K562 (cell line): ENCODE results near the gene PCP2. TPM values are rescaled to one million over a fixed set of nuclear protein-coding genes. Genes with fewer than 3 reads are reported as not detected.
A peak's percentile ranks its signal among the peaks of the same experiment; 100 is the strongest.

ENCODE experiments used
- ATAC-seq: fragments of 200-7000 bp; cut with Tn5 transposase; 3 replicates; pipeline ENCODE4 v1.9.1; 2020; ENCODE audit warnings: moderate library complexity
- BruUV-seq: library from RNA; stranded (reverse); fragments of 400-500 nt; replicated peaks from 2 replicates; lab custom pipeline; 2021; lab: Mats Ljungman, UMichigan
- CTCF ChIA-PET: fragments of 300-600 bp; formaldehyde crosslinking; extraction: SDS; loops from one replicate; lab custom pipeline; 2021; ENCODE audit warnings: low intra/inter-chr PET ratio; lab: Yijun Ruan, JAX
- POLR2A ChIA-PET: fragments of 300-600, 350-650 bp; sonication (Branson Sonifier 250); formaldehyde crosslinking; extraction: SDS; loops from one replicate; lab custom pipeline; 2021; ENCODE audit warnings: antibody characterized with exemption, inconsistent platforms; lab: Yijun Ruan, JAX
- DNase-seq, 4 experiments: peaks; one replicate each; pipeline versions ENCODE4 v3.0.0 to v3.0.0-alpha.2; 2011 to 2018; ENCODE audit warnings: low spot score in 3 of 4, mixed read lengths in 3 of 4; ENCODE audit errors: extremely low read depth in 1 of 4
- FAIRE-seq: peaks from 2 replicates; lab custom pipeline; 2011; peaks lifted over from hg19 to GRCh38; lab: Jason Lieb, UNC
- H2AFZ ChIP-seq: 2 replicates; pipeline ENCODE4 v1.6.0; 2011; ENCODE audit warnings: low read depth, low read length, control low read depth, inconsistent platforms
- H3K27ac ChIP-seq: fragments of 200-600 bp; 3 replicates; pipeline ENCODE4 v1.8.0; 2011; ENCODE audit warnings: low read depth, mild to moderate bottlenecking, control low read depth, inconsistent platforms, low read length, moderate library complexity, mixed read lengths; ENCODE audit errors: extremely low read depth
- H3K27me3 ChIP-seq, 2 experiments: fragments of 300-600 bp in 1 of 2; 2 replicates in 1 of 2; 3 replicates in 1 of 2; pipeline versions ENCODE4 v1.6.0 to v1.8.0; 2011; ENCODE audit warnings: inconsistent platforms in 2 of 2, low read length in 2 of 2, mild to moderate bottlenecking in 1 of 2, mixed read lengths in 1 of 2, moderate library complexity in 1 of 2; ENCODE audit not compliant: control insufficient read depth in 2 of 2, insufficient read depth in 2 of 2
- H3K36me3 ChIP-seq: fragments of 300-600 bp; 3 replicates; pipeline ENCODE4 v1.8.0; 2011; ENCODE audit warnings: mild to moderate bottlenecking, low read length, inconsistent platforms; ENCODE audit not compliant: control insufficient read depth, insufficient read depth
- H3K4me1 ChIP-seq, 2 experiments: fragments of 200-600 bp in 1 of 2; replicated peaks in 1 of 2; 2 replicates in 1 of 2; 3 replicates in 1 of 2; pipeline versions ENCODE4 v1.5.1 to v1.8.0; 2011; ENCODE audit warnings: inconsistent platforms in 2 of 2, low read length in 2 of 2, mild to moderate bottlenecking in 1 of 2, mixed read lengths in 1 of 2, moderate library complexity in 1 of 2; ENCODE audit not compliant: control insufficient read depth in 2 of 2, insufficient read depth in 2 of 2
- H3K4me2 ChIP-seq: 2 replicates; pipeline ENCODE4 v1.6.1; 2011; ENCODE audit warnings: low read length, control low read depth, inconsistent platforms, mixed read lengths; ENCODE audit not compliant: insufficient read depth
- H3K4me3 ChIP-seq: fragments of 200-600 bp; sonication (generic), shearing (Covaris generic); 2 replicates; pipeline ENCODE4 v1.5.1; 2016; ENCODE audit warnings: control low read depth, inconsistent platforms
- H3K79me2 ChIP-seq: fragments of 200-600 bp; 3 replicates; pipeline ENCODE4 v1.8.0; 2011; ENCODE audit warnings: low read length, inconsistent platforms; ENCODE audit not compliant: control insufficient read depth, insufficient read depth
- H3K9ac ChIP-seq, 2 experiments: 2 replicates each; pipeline versions ENCODE4 v1.6.0 to v1.6.1; 2011; ENCODE audit warnings: low read depth in 2 of 2, low read length in 2 of 2, control low read depth in 1 of 2, inconsistent platforms in 1 of 2, mild to moderate bottlenecking in 1 of 2, mixed read lengths in 1 of 2; ENCODE audit not compliant: insufficient read depth in 1 of 2
- H3K9me1 ChIP-seq: one replicate; pipeline ENCODE4 v1.6.0; 2011; ENCODE audit warnings: inconsistent platforms, mild to moderate bottlenecking, low read length, moderate library complexity; ENCODE audit not compliant: control insufficient read depth, insufficient read depth
- H3K9me3 ChIP-seq: replicated peaks from 2 replicates; pipeline ENCODE4 v1.5.1; 2011; ENCODE audit warnings: low read depth, low read length, inconsistent platforms; ENCODE audit not compliant: control insufficient read depth, insufficient read depth
- H4K20me1 ChIP-seq: replicated peaks from 2 replicates; pipeline ENCODE4 v1.6.1; 2011; ENCODE audit warnings: low read length, inconsistent platforms, mixed read lengths; ENCODE audit not compliant: control insufficient read depth, insufficient read depth
- BCOR ChIP-seq: fragments of 450-650 bp; IDR thresholded peaks from 2 replicates; pipeline ENCODE4 v1.6.1; 2016
- C11orf30 ChIP-seq: fragments of 450-650 bp; IDR thresholded peaks from 2 replicates; pipeline ENCODE4 v1.6.1; 2016; ENCODE audit warnings: low read depth, mild to moderate bottlenecking
- CBFA2T2 ChIP-seq: fragments of 450-650 bp; conservative IDR thresholded peaks from 2 replicates; pipeline ENCODE4 v1.6.1; 2017; ENCODE audit warnings: mild to moderate bottlenecking
- CBX1 ChIP-seq: sonication (generic); IDR thresholded peaks from 2 replicates; pipeline ENCODE4 v1.6.1; 2016; ENCODE audit warnings: antibody characterized with exemption, low read depth, mild to moderate bottlenecking
- CREBBP ChIP-seq: IDR thresholded peaks from one replicate; pipeline ENCODE4 v1.6.1; 2012; ENCODE audit warnings: low read depth, mild to moderate bottlenecking, control low read depth, inconsistent platforms, low read length
- CSDE1 ChIP-seq, 2 experiments: fragments of 450-650 bp; IDR thresholded peaks; 2 replicates each; pipeline ENCODE4 v1.6.1; 2016; ENCODE audit warnings: mild to moderate bottlenecking in 1 of 2
- DDX20 ChIP-seq: fragments of 450-650 bp; IDR thresholded peaks from 2 replicates; pipeline ENCODE4 v1.6.1; 2016; ENCODE audit warnings: missing genetic modification characterization, low read depth, mild to moderate bottlenecking, missing compliant biosample characterization, moderate library complexity
- ELF4 ChIP-seq: fragments of 450-650 bp; formaldehyde crosslinking; IDR thresholded peaks from 2 replicates; pipeline ENCODE4 v1.4.0; 2022; ENCODE audit warnings: missing genetic modification characterization
- GABPB1 ChIP-seq: sonication (generic); formaldehyde crosslinking; IDR thresholded peaks from 2 replicates; pipeline ENCODE4 v1.8.0; 2022; ENCODE audit warnings: mild to moderate bottlenecking, missing genetic modification reagents
- HNRNPH1 ChIP-seq: fragments of 200-400 bp; formaldehyde crosslinking; optimal IDR thresholded peaks from 2 replicates; pipeline ENCODE3; 2017; ENCODE audit warnings: low read depth, mild to moderate bottlenecking, low read length, moderate library complexity
- JUND ChIP-seq, 2 experiments: IDR thresholded peaks; 2 replicates in 1 of 2; 3 replicates in 1 of 2; pipeline ENCODE4 v1.6.1; 2011; ENCODE audit warnings: borderline replicate concordance in 2 of 2, low read depth in 2 of 2, low read length in 2 of 2, improper control_type of control experiment in 1 of 2, missing biosample characterization in 1 of 2, missing genetic modification characterization in 1 of 2, missing genetic modification reagents in 1 of 2
- KDM1A ChIP-seq, 2 experiments: fragments of 450-650 bp; IDR thresholded peaks; 2 replicates each; pipeline ENCODE4 v1.6.1; 2016; ENCODE audit warnings: mild to moderate bottlenecking in 2 of 2
- NFRKB ChIP-seq: fragments of 450-650 bp; IDR thresholded peaks from 2 replicates; pipeline ENCODE4 v1.6.1; 2016; ENCODE audit warnings: low read depth
- PATZ1 ChIP-seq: fragments of 250-450 bp; sonication (Bioruptor Pico); IDR thresholded peaks from 2 replicates; pipeline ENCODE4 v1.5.0; 2020; ENCODE audit warnings: mild to moderate bottlenecking, borderline replicate concordance
- PML ChIP-seq: IDR thresholded peaks from 2 replicates; pipeline ENCODE4 v1.6.1; 2012; ENCODE audit warnings: low read length, inconsistent platforms
- POLR2B ChIP-seq: fragments of 450-650 bp; IDR thresholded peaks from 2 replicates; pipeline ENCODE4 v1.6.1; 2018; ENCODE audit warnings: low read depth; ENCODE audit not compliant: partially characterized antibody
- RBM15 ChIP-seq: fragments of 200-400 bp; formaldehyde crosslinking; IDR thresholded peaks from 2 replicates; pipeline ENCODE4 v1.6.1; 2018; ENCODE audit warnings: mild to moderate bottlenecking, low read length, moderate library complexity; ENCODE audit not compliant: insufficient read depth
- SLC30A9 ChIP-seq: fragments of 250-450 bp; sonication (Bioruptor Pico); IDR thresholded peaks from 2 replicates; pipeline ENCODE4 v1.8.0; 2022; ENCODE audit warnings: mild to moderate bottlenecking, moderate library complexity
- TAL1 ChIP-seq: fragments of 450-650 bp; IDR thresholded peaks from 2 replicates; pipeline ENCODE4 v1.6.1; 2016; ENCODE audit warnings: mild to moderate bottlenecking
- ZBTB1 ChIP-seq: sonication (generic); formaldehyde crosslinking; IDR thresholded peaks from 2 replicates; pipeline ENCODE4 v1.8.1; 2023; ENCODE audit warnings: missing genetic modification reagents, low read depth, mild to moderate bottlenecking, borderline replicate concordance
- ZNF124 ChIP-seq: sonication (generic); formaldehyde crosslinking; IDR thresholded peaks from 2 replicates; pipeline ENCODE4 v1.8.1; 2022; ENCODE audit warnings: missing genetic modification reagents
- ZNF146 ChIP-seq: IDR thresholded peaks from one replicate; pipeline ENCODE4 v1.6.1; 2018; ENCODE audit warnings: missing compliant biosample characterization; ENCODE audit not compliant: unreplicated experiment
- ZNF583 ChIP-seq: fragments of 250-450 bp; sonication (Bioruptor Pico); IDR thresholded peaks from 2 replicates; pipeline ENCODE4 v1.4.0; 2020
- ZNF785 ChIP-seq: fragments of 250-450 bp; sonication (Bioruptor Pico); IDR thresholded peaks from 2 replicates; pipeline ENCODE4 v1.4.0; 2020; ENCODE audit warnings: mild to moderate bottlenecking
- ZSCAN32 ChIP-seq: fragments of 450-650 bp; formaldehyde crosslinking; IDR thresholded peaks from 2 replicates; pipeline ENCODE4 v1.4.0; 2020; ENCODE audit warnings: mild to moderate bottlenecking, moderate library complexity
- WGBS: fragments of 100-300 bp; shearing (Covaris generic); methylation state at CpG from one replicate; pipeline ENCODE4 v1.1.6; 2016; ENCODE audit warnings: low coverage, mixed read lengths; ENCODE audit not compliant: insufficient coverage; ENCODE audit errors: missing lambda C conversion rate; 5-methylcytosine and 5-hydroxymethylcytosine counted together
- in situ Hi-C: fragments of 300-500 bp; cut with MboI; formaldehyde crosslinking; loops from 4 replicates; pipeline ENCODE4 v1.15.0; 2018; ENCODE audit warnings: inconsistent platforms, mixed read lengths
- intact Hi-C: fragments of 100-400 bp; cut with micrococcal nuclease; formaldehyde crosslinking; loops from 2 replicates; pipeline ENCODE4 v1.14.2; 2022
- polyA plus RNA-seq, 8 experiments: library from polyadenylated mRNA; depleted of rRNA in 4 of 8; stranded (reverse) in 5 of 8; unstranded in 3 of 8; fragments of >200 nt; fragmentation: Nextera tagmentation in 2 of 8; fragmentation: Illumina TruSeq in 1 of 8; extraction: Ambion mirVana in 2 of 8; extraction: Trizol in 1 of 8; gene quantifications; 2 replicates each; pipeline versions ENCODE4 v1.2.1 to v1.2.3, GENCODE V29; 2011 to 2014; ENCODE audit warnings: inconsistent platforms in 1 of 8, missing spikeins in 1 of 8
- total RNA-seq, 7 experiments: library from RNA; depleted of rRNA in 6 of 7; stranded (reverse); fragments of >200 nt in 6 of 7; fragmentation: Illumina TruSeq in 2 of 7; extraction: Trizol in 2 of 7; gene quantifications; 2 replicates each; pipeline versions ENCODE4 v1.2.1 to v1.2.3, GENCODE V29; 2011 to 2021; ENCODE audit warnings: low replicate concordance in 1 of 7

Gene PCP2
- total and polyA plus RNA-seq, 9 of the 15 experiments (the other 6 are each of a cell fraction or from before 2014, with no cell fraction given), result 0.17 to 1.3 (median 0.49) TPM; not detected in 3

DNA sequence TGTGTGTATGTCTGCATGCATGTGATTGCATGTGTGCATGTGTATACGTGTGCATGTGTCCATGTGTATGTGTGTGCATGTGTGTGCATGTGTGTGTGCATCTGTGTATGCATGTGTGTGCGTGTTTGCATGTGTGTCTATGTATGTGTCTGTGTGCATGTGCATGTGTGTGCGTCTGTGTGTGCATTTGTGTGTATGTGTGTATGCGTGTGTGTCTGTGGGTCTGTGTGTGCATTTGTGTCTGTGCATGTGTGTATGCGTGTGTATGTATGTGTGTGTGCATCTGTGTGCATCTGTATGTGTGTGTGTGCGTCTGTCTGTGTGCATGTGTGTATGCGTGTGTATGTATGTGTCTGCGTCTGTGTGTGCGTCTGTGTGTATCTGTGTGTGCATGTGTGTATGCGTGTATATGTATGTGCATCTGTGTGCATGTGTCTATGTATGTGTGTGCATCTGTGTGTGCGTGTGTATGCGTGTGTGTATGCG is 6.4 kb upstream of the PCP2 start:
- no peak overlapping the region for H3K9ac ChIP-seq
- H3K9me3 ChIP-seq, result peaks cover 6% of the 10 kb centered on the region; the same call in 1 of the 2 replicates
- no peaks in the 10 kb centered on the region; a peak in 1 of 5 replicates for H3K27me3 ChIP-seq
- peaks cover 15 to 69% of the 10 kb centered on the region in 2 experiments; a peak in 4 of 5 replicates for H3K4me1 ChIP-seq
- H3K4me2 ChIP-seq, result no peak overlapping the region; the same call in 1 of the 2 replicates
- intact Hi-C loops (no loop called here), in situ Hi-C loops (no loop called here)
- no TSS peak for BruUV-seq
- H3K9me1 ChIP-seq, result no peaks in the 10 kb centered on the region
- peaks cover 55% of the 10 kb centered on the region; the same call in 2 of the 3 replicates for H3K36me3 ChIP-seq
- ChIA-PET POLR2A (no interaction called here), CTCF (no interaction called here)
- no peak overlapping the region for H3K4me3 ChIP-seq
- H3K79me2 ChIP-seq, result peaks cover 40% of the 10 kb centered on the region
- peaks cover 21% of the 10 kb centered on the region for H4K20me1 ChIP-seq
- H2AFZ ChIP-seq, result no peak overlapping the region
- FAIRE-seq, result peak; percentile 65
- H3K27ac ChIP-seq, result no peak overlapping the region
- no peak for DNase-seq
- no peak for ATAC-seq
- 96% methylated on average over 10 of the region's 13 CpGs for WGBS
- TF ChIP-seq BCOR, result no peak
- 0 out of 2 replicates have a peak, but pooled peaks have one; percentile 80 for TF ChIP-seq NFRKB
- no peak for TF ChIP-seq ZBTB1 (CRISPR knock-in tag)
- peak; percentile 75 for TF ChIP-seq POLR2B
- TF ChIP-seq KDM1A (IDR thresholded peaks at IDR 0.05), result peak in 1 of 2 experiments; percentile 58; a peak in 1 of 4 replicates
- no peak for TF ChIP-seq HNRNPH1
- TF ChIP-seq PATZ1 (CRISPR knock-in tag), result no peak
- peak; percentile 76; the same call in 1 of the 2 replicates for TF ChIP-seq ELF4 (CRISPR knock-in tag)
- no peak for TF ChIP-seq CBFA2T2
- TF ChIP-seq JUND (IDR thresholded peaks at IDR 0.05; ENCODE audit: borderline replicate concordance, low read depth, low read length), result no peak
- no peak for TF ChIP-seq JUND (tag; IDR thresholded peaks at IDR 0.05; ENCODE audit: borderline replicate concordance, low read depth, low read length)
- TF ChIP-seq ZNF124 (CRISPR knock-in tag), result no peak
- TF ChIP-seq SLC30A9, result no peak
- TF ChIP-seq ZNF785, result no peak
- TF ChIP-seq ZSCAN32, result no peak
- no peak for TF ChIP-seq C11orf30
- TF ChIP-seq PML, result 0 out of 2 replicates have a peak, but pooled peaks have one; percentile 22
- no peak for TF ChIP-seq CBX1
- no peak for TF ChIP-seq CREBBP
- no peak for TF ChIP-seq ZNF146 (CRISPR knock-in tag)
- TF ChIP-seq ZNF583 (CRISPR knock-in tag), result no peak
- no peak for TF ChIP-seq RBM15
- no peak for TF ChIP-seq TAL1
- peak in 1 of 2 experiments; percentile 33; a peak in 1 of 4 replicates for TF ChIP-seq CSDE1 (IDR thresholded peaks at IDR 0.05)
- TF ChIP-seq DDX20 (tag), result no peak
- no peak for TF ChIP-seq GABPB1 (CRISPR knock-in tag)
